ENCODE data around the gene C20orf204. TPM values are rescaled to one million over a fixed set of nuclear protein-coding genes. Genes with fewer than 3 reads are reported as not detected.

The C20orf204 gene
- total and polyA plus RNA-seq, 2 experiments from 2014 or later, result 0.14 to 0.32 TPM

GRCh38 chr20:64021124-64021975 is 14.6 kb upstream of the C20orf204 start:
- H3K36me3 ChIP-seq (ENCODE audit: low read depth), result peaks cover 25% of the 10 kb centered on the region; the same call in 1 of the 2 replicates
- 90 to 98% methylated on average over 29 to 36 of the region's 36 CpGs for WGBS, 2 experiments (ENCODE audit: low coverage in 1 of 2, low lambda C conversion rate in 2 of 2, missing lambda C conversion rate in 2 of 2)

DNA sequence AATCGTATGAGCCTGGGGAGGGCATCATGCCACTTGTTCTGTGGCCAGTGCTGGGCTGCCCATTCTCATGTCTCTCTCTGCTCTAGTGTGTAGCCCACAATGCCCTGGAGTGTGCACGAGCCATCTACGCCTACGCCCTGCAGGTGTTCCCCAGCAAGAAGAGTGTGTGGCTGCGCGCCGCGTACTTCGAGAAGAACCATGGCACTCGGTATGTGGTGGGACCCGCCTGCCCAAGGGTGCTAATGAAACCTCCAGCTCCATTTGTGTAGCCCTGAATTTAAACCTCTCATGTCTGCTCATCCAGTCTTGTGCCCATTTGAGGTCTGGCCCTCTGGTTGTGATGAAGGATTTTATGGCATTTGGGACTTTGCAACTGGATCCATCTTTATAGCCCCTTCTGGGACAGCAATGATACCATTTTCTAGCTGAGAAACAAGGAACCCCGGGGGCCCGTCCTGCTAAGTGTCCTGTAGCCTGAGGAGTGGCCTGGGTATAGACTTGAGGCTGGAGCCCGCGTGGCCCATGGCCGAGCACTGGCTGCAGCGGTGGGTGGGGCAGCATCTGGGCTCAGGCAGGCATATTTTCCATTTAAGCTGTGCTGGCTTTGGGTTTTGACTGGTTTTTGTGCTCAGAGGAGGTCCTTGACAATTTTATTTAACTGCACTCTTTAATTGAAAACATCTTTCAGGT is 13.2 kb upstream of the C20orf204 start:
- Histone ChIP-seq H3K4me1 (ENCODE audit: insufficient read depth) (no peaks in the 10 kb centered on the region), H3K9ac (no peak overlapping the region), H3K4me3 (no peak overlapping the region), H3K9me2 (ENCODE audit: insufficient read depth) (no peaks in the 10 kb centered on the region), H3F3A (ENCODE audit: insufficient read depth) (no peaks in the 10 kb centered on the region), H3K36me3 (ENCODE audit: low read depth) (peaks cover 29% of the 10 kb centered on the region; the same call in 1 of the 2 replicates), H3K27me3 (replicated peaks; ENCODE audit: insufficient read depth) (no peaks in the 10 kb centered on the region), H3K4me2 (ENCODE audit: unreplicated experiment) (no peak overlapping the region), H3K9me3 (ENCODE audit: low read depth) (no peaks in the 10 kb centered on the region), H4K20me1 (ENCODE audit: insufficient read depth) (no peaks in the 10 kb centered on the region), H2AFZ (no peak overlapping the region), H3K79me2 (ENCODE audit: insufficient read depth) (no peaks in the 10 kb centered on the region), H3K27ac (no peak overlapping the region)
- 75 to 77% methylated on average over 17 of the region's 17 CpGs for WGBS, 2 experiments (ENCODE audit: low coverage in 1 of 2, low lambda C conversion rate in 2 of 2, missing lambda C conversion rate in 2 of 2)
- TF ChIP-seq EZH2phosphoT487 (IDR thresholded peaks at IDR 0.05; ENCODE audit: insufficient read depth, low read depth) (no peak), EZH2 (IDR thresholded peaks at IDR 0.05; ENCODE audit: insufficient read depth, poor library complexity, severe bottlenecking) (no peak)
- in situ Hi-C loops (cut with MboI), result no loop called here
- no peak for DNase-seq

More at GRCh38 chr20:64021124-64021975, 14.6 kb upstream of the C20orf204 start:
- no peak for TF ChIP-seq EZH2 (IDR thresholded peaks at IDR 0.05; ENCODE audit: insufficient read depth, poor library complexity, severe bottlenecking)
- TF ChIP-seq EZH2phosphoT487 (IDR thresholded peaks at IDR 0.05; ENCODE audit: insufficient read depth, low read depth), result no peak
- no peak overlapping the region for H3K9ac ChIP-seq
- H3K79me2 ChIP-seq (ENCODE audit: insufficient read depth), result no peaks in the 10 kb centered on the region
- no peaks in the 10 kb centered on the region for H3K27me3 ChIP-seq (replicated peaks; ENCODE audit: insufficient read depth)
- H3K4me3 ChIP-seq, result no peak overlapping the region
- no peak overlapping the region for H3K4me2 ChIP-seq (ENCODE audit: unreplicated experiment)
- no peak overlapping the region for H2AFZ ChIP-seq
- H3K27ac ChIP-seq, result no peak overlapping the region
- no peak for DNase-seq
- H3K4me1 ChIP-seq (ENCODE audit: insufficient read depth), result no peaks in the 10 kb centered on the region
- H3K9me2 ChIP-seq (ENCODE audit: insufficient read depth), result no peaks in the 10 kb centered on the region
- no peaks in the 10 kb centered on the region for H3F3A ChIP-seq (ENCODE audit: insufficient read depth)
- no peaks in the 10 kb centered on the region for H3K9me3 ChIP-seq (ENCODE audit: low read depth)
- in situ Hi-C loops (cut with MboI), result no loop called here
- no peaks in the 10 kb centered on the region for H4K20me1 ChIP-seq (ENCODE audit: insufficient read depth)

DNA sequence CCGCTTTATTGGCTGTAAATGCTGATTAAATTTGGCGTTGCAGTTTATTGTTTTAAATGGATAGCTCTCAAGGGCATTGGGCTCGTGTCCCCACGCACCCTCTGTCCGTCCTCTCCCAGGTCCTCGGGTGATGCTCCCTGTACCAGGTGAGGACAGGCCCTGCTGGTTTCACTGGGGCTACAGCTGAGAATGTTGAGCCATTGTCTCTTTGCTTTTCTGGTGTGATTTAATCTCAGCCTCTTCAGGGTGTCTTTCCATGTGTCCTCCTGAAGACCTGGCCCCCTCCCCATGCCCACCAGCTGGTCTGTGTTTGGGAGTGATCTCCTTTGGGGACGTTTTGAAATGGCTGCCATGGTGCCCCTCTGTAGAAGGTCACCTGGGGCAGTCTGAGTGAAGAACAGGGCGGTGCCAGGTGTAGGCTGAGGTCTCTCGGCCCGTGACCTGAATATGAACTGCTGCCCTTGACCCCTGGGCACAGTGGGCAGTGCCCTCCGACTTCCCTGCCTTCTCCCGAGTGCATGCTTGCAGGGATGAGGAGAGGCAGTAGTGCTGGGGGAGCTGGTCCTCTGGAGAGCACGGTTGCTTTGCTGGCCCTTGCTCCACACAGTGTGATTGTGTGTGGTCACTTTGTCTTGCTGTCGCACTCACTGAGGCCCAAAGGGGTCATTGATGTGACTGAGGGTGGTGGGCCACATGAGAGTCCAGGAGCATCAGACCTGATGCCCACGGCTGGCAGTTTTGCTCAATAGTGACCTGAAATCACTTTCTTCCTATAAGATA is 12.4 kb upstream of the C20orf204 start:
- H3K4me3 ChIP-seq, result no peak overlapping the region
- in situ Hi-C loops (cut with MboI), result no loop called here
- H3K79me2 ChIP-seq (ENCODE audit: insufficient read depth), result no peaks in the 10 kb centered on the region
- no peaks in the 10 kb centered on the region for H4K20me1 ChIP-seq (ENCODE audit: insufficient read depth)
- no peak overlapping the region for H3K4me2 ChIP-seq (ENCODE audit: unreplicated experiment)
- no peak overlapping the region for H2AFZ ChIP-seq
- H3F3A ChIP-seq (ENCODE audit: insufficient read depth), result no peaks in the 10 kb centered on the region
- no peaks in the 10 kb centered on the region for H3K4me1 ChIP-seq (ENCODE audit: insufficient read depth)
- 69 to 73% methylated on average over 15 of the region's 15 CpGs for WGBS, 2 experiments (ENCODE audit: low coverage in 1 of 2, low lambda C conversion rate in 2 of 2, missing lambda C conversion rate in 2 of 2)
- H3K36me3 ChIP-seq (ENCODE audit: low read depth), result peaks cover 24% of the 10 kb centered on the region; the same call in 1 of the 2 replicates
- no peaks in the 10 kb centered on the region for H3K9me2 ChIP-seq (ENCODE audit: insufficient read depth)
- no peak overlapping the region for H3K9ac ChIP-seq
- H3K9me3 ChIP-seq (ENCODE audit: low read depth), result no peaks in the 10 kb centered on the region
- H3K27me3 ChIP-seq (replicated peaks; ENCODE audit: insufficient read depth), result no peaks in the 10 kb centered on the region
- TF ChIP-seq EZH2phosphoT487 (IDR thresholded peaks at IDR 0.05; ENCODE audit: insufficient read depth, low read depth), result no peak
- TF ChIP-seq EZH2 (IDR thresholded peaks at IDR 0.05; ENCODE audit: insufficient read depth, poor library complexity, severe bottlenecking), result no peak
- no peak for DNase-seq
- H3K27ac ChIP-seq, result no peak overlapping the region
